ENCODE measurements around the gene SMIM45.

- TF ChIP-seq, protein P1, sequence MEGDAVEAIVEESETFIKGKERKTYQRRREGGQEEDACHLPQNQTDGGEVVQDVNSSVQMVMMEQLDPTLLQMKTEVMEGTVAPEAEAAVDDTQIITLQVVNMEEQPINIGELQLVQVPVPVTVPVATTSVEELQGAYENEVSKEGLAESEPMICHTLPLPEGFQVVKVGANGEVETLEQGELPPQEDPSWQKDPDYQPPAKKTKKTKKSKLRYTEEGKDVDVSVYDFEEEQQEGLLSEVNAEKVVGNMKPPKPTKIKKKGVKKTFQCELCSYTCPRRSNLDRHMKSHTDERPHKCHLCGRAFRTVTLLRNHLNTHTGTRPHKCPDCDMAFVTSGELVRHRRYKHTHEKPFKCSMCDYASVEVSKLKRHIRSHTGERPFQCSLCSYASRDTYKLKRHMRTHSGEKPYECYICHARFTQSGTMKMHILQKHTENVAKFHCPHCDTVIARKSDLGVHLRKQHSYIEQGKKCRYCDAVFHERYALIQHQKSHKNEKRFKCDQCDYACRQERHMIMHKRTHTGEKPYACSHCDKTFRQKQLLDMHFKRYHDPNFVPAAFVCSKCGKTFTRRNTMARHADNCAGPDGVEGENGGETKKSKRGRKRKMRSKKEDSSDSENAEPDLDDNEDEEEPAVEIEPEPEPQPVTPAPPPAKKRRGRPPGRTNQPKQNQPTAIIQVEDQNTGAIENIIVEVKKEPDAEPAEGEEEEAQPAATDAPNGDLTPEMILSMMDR (IDR thresholded peaks at IDR 0.05; ENCODE audit: low read length), result no peak
- TF ChIP-seq EZH2 (IDR thresholded peaks at IDR 0.05; ENCODE audit: borderline replicate concordance, low read length), result no peak
These were observed 15.1 kb upstream of the SMIM45 start for GRCh38 chr22:41936894-41937169.

All from OCI-LY1 (cell line).